Upper lobe of left lung (tissue), 6 donors: ENCODE data around the gene GATM. TPM values are rescaled to one million over a fixed set of nuclear protein-coding genes. Genes with fewer than 3 reads are reported as not detected.
A peak's percentile ranks its signal among the peaks of the same experiment; 100 is the strongest.

Experiments used
- ATAC-seq, 2 donors: fragments of 200-7000 bp; cut with Tn5 transposase; one replicate each; pipeline ENCODE4 v1.9.1; 2022; ENCODE audit warnings: mild to moderate bottlenecking in 2 of 2, moderate library complexity in 2 of 2; ENCODE audit not compliant: low FRiP score in 2 of 2
- DNase-seq, 2 donors: peaks; one replicate each; pipeline ENCODE4 v3.0.0-alpha.2; 2019 to 2020
- H3K27ac ChIP-seq, 4 donors: fragments of 200-600 bp; sonication (generic); one replicate each; pipeline ENCODE4 v1.5.1; 2016 to 2019
- H3K27me3 ChIP-seq, 4 donors: fragments of 200-600 bp; sonication (generic); one replicate each; pipeline ENCODE4 v1.5.1; 2017 to 2019
- H3K36me3 ChIP-seq, 4 donors: fragments of 200-600 bp; sonication (generic); one replicate each; pipeline ENCODE4 v1.5.1; 2016 to 2019
- H3K4me1 ChIP-seq, 4 donors: fragments of 200-600 bp; sonication (generic); one replicate each; pipeline ENCODE4 v1.5.1; 2018 to 2019
- H3K4me3 ChIP-seq, 4 donors: fragments of 200-600 bp; sonication (generic); one replicate each; pipeline ENCODE4 v1.5.1; 2017 to 2019; ENCODE audit warnings: mild to moderate bottlenecking in 2 of 4, moderate library complexity in 1 of 4
- H3K9me3 ChIP-seq, 4 donors: fragments of 200-600 bp; sonication (generic); one replicate each; pipeline ENCODE4 v1.5.1; 2018 to 2019
- EP300 ChIP-seq, 4 donors: sonication (generic); formaldehyde crosslinking; IDR thresholded peaks; one replicate each; pipeline ENCODE4 v1.5.1; 2017; ENCODE audit warnings: antibody characterized with exemption in 4 of 4, control low read depth in 2 of 4
- POLR2A ChIP-seq, 4 donors: fragments of 450-650 bp; IDR thresholded peaks; one replicate each; pipeline ENCODE4 v1.5.1; 2016 to 2017; ENCODE audit warnings: antibody characterized with exemption in 4 of 4, mild to moderate bottlenecking in 2 of 4
- POLR2AphosphoS5 ChIP-seq, 2 donors: sonication (generic); formaldehyde crosslinking; IDR thresholded peaks; one replicate each; pipeline ENCODE4 v1.5.1; 2017; ENCODE audit warnings: antibody characterized with exemption in 2 of 2
- WGBS, 2 donors: methylation state at CpG; one replicate each; pipeline ENCODE4 v1.1.5; 2017 to 2018; 5-methylcytosine and 5-hydroxymethylcytosine counted together
- total RNA-seq, 6 donors: library from RNA; depleted of rRNA in 4 of 6; stranded (reverse); fragments of >200 nt in 4 of 6; gene quantifications; one replicate each; pipeline versions ENCODE4 v1.1.0 to v1.2.1, GENCODE V29; 2016 to 2021
- TF ChIP-seq, protein P1 (sequence below), 6 experiments: fragments of 450-650 bp in 4 of 6; fragments of 200-600 bp in 2 of 6; sonication (generic) in 2 of 6; IDR thresholded peaks; one replicate each; pipeline ENCODE4 v1.5.1; 2016 to 2019; ENCODE audit warnings: antibody characterized with exemption in 6 of 6
- donor health status: DM: no; HTN: no; CAD: no; lungs with moderate emphysema.
- donor health status: DM: no; HTN: yes; CAD: no; lungs with severe emphysema.

The GATM gene
- total RNA-seq = 10 to 100 TPM in 1 of 6 donors, 1 to 10 TPM in 5; 3.2 to 13.6 (median 6.6) TPM

- Histone ChIP-seq H3K27me3 (peaks cover 0 to 17% (median 4%) of the 10 kb centered on the region in 4 donors), H3K9me3 (no peaks in the 10 kb centered on the region), H3K4me1 (peaks cover 15 to 17% (median 15%) of the 10 kb centered on the region in 4 donors), H3K27ac (peak within 1 kb of the TSS in 3 of 4 donors; percentile 41 to 70 (median 61)), H3K36me3 (no peaks in the 10 kb centered on the region), H3K4me3 (peak within 1 kb of the TSS; percentile 42 to 65 (median 54))
- ATAC-seq = peak; percentile 87 to 97
- DNase-seq = peak; percentile 57 to 94
- WGBS, 2 donors = 3 to 5% methylated on average over 21 to 31 of the region's 87 CpGs
- TF ChIP-seq POLR2A (IDR thresholded peaks at IDR 0.05) = peak in 2 of 4 donors; percentile 37 to 49
- TF ChIP-seq EP300 (IDR thresholded peaks at IDR 0.05) = no peak
- TF ChIP-seq, protein P1, sequence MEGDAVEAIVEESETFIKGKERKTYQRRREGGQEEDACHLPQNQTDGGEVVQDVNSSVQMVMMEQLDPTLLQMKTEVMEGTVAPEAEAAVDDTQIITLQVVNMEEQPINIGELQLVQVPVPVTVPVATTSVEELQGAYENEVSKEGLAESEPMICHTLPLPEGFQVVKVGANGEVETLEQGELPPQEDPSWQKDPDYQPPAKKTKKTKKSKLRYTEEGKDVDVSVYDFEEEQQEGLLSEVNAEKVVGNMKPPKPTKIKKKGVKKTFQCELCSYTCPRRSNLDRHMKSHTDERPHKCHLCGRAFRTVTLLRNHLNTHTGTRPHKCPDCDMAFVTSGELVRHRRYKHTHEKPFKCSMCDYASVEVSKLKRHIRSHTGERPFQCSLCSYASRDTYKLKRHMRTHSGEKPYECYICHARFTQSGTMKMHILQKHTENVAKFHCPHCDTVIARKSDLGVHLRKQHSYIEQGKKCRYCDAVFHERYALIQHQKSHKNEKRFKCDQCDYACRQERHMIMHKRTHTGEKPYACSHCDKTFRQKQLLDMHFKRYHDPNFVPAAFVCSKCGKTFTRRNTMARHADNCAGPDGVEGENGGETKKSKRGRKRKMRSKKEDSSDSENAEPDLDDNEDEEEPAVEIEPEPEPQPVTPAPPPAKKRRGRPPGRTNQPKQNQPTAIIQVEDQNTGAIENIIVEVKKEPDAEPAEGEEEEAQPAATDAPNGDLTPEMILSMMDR (IDR thresholded peaks at IDR 0.05) = peak in 4 of 6 experiments; percentile 40 to 70 (median 55)
- TF ChIP-seq POLR2AphosphoS5 (IDR thresholded peaks at IDR 0.05) = peak in 1 of 2 donors; percentile 39
Observed at GRCh38 chr15:45378149-45378912, at the start of gene GATM. TSS of gene GATM (minus strand) at chr15:45378544. CDS start at chr15:45378453, 91 bp downstream.

GRCh38 chr15:45427085-45427484 is 48.7 kb upstream of the GATM start:
- peaks cover 0 to 7% (median 0%) of the 10 kb centered on the region in 4 donors for H3K36me3 ChIP-seq
- DNase-seq (no peak), ATAC-seq (no peak)
- H3K4me1 ChIP-seq = peaks cover 0 to 8% (median 4%) of the 10 kb centered on the region in 4 donors
- no peak overlapping the region for H3K27ac ChIP-seq
- WGBS, 2 donors = 88 to 91% methylated on average over 11 of the region's 11 CpGs
- no peak overlapping the region for H3K4me3 ChIP-seq
- TF ChIP-seq POLR2AphosphoS5 (IDR thresholded peaks at IDR 0.05) = no peak
- TF ChIP-seq EP300 (IDR thresholded peaks at IDR 0.05) = no peak
- TF ChIP-seq POLR2A (IDR thresholded peaks at IDR 0.05) = no peak
- TF ChIP-seq, protein P1 (IDR thresholded peaks at IDR 0.05) = no peak
- no peaks in the 10 kb centered on the region for H3K9me3 ChIP-seq
- no peaks in the 10 kb centered on the region for H3K27me3 ChIP-seq

- no peak overlapping the region for H3K27ac ChIP-seq
- H3K4me3 ChIP-seq = no peak overlapping the region
- H3K9me3 ChIP-seq = no peaks in the 10 kb centered on the region
- ATAC-seq (no peak), DNase-seq (no peak)
- H3K4me1 ChIP-seq = peaks cover 0 to 2% (median under 1%) of the 10 kb centered on the region in 4 donors
- H3K27me3 ChIP-seq = no peaks in the 10 kb centered on the region
- TF ChIP-seq, protein P1 (IDR thresholded peaks at IDR 0.05) = no peak
- no peak for TF ChIP-seq EP300 (IDR thresholded peaks at IDR 0.05)
- no peak for TF ChIP-seq POLR2AphosphoS5 (IDR thresholded peaks at IDR 0.05)
- no peak for TF ChIP-seq POLR2A (IDR thresholded peaks at IDR 0.05)
- 89 to 93% methylated on average over 7 of the region's 7 CpGs for WGBS, 2 donors
- peaks cover 0 to 26% (median 3%) of the 10 kb centered on the region in 4 donors for H3K36me3 ChIP-seq
Observed at GRCh38 chr15:45425135-45425534, 46.8 kb upstream of the GATM start.

GRCh38 chr15:45424429-45424828 is 46.1 kb upstream of the GATM start:
- Histone ChIP-seq H3K9me3 (no peaks in the 10 kb centered on the region), H3K4me3 (no peak overlapping the region), H3K4me1 (no peaks in the 10 kb centered on the region), H3K27ac (no peak overlapping the region), H3K36me3 (peaks cover 0 to 33% (median 9%) of the 10 kb centered on the region in 4 donors), H3K27me3 (no peaks in the 10 kb centered on the region)
- 88 to 100% methylated on average over 1 to 2 of the region's 2 CpGs for WGBS, 2 donors
- DNase-seq (no peak), ATAC-seq (peak in 1 of 2 donors; percentile 30)
- no peak for TF ChIP-seq POLR2AphosphoS5 (IDR thresholded peaks at IDR 0.05)
- TF ChIP-seq, protein P1 (IDR thresholded peaks at IDR 0.05) = no peak
- TF ChIP-seq POLR2A (IDR thresholded peaks at IDR 0.05) = no peak
- no peak for TF ChIP-seq EP300 (IDR thresholded peaks at IDR 0.05)
